T-helper 1 cell treated with Interleukin-12 subunit alpha and Interleukin-12 subunit beta and Interleukin-4 antibody, amounts not matched to agents 30 μg/mL and 1 μg/mL, for 36 hours (primary cell): Measurements from ENCODE around the gene MLF2.
A peak's percentile ranks its signal among the peaks of the same experiment; 100 is the strongest.
"Not testable (repeated sequence)": the region's sequence is repeated elsewhere in the genome, so short reads cannot be mapped to it uniquely, and the experiment has no call there.

Experiments
- H3K27ac Mint-ChIP-seq: one replicate; pipeline ENCODE4 v1.8.0; 2021; ENCODE audit warnings: mild to moderate bottlenecking, mixed read lengths
- H3K27me3 Mint-ChIP-seq: one replicate; pipeline ENCODE4 v1.8.0; 2021; ENCODE audit warnings: low read depth, mixed read lengths
- H3K36me3 Mint-ChIP-seq: one replicate; pipeline ENCODE4 v1.8.0; 2021; ENCODE audit warnings: low read depth, mixed read lengths
- H3K4me1 Mint-ChIP-seq: one replicate; pipeline ENCODE4 v1.8.0; 2021; ENCODE audit warnings: low read depth, mixed read lengths
- H3K4me3 Mint-ChIP-seq: one replicate; pipeline ENCODE4 v1.8.0; 2021; ENCODE audit warnings: mild to moderate bottlenecking, moderate library complexity, mixed read lengths
- H3K9me3 Mint-ChIP-seq: one replicate; pipeline ENCODE4 v1.8.0; 2021; ENCODE audit warnings: mixed read lengths

Gene MLF2

DNA sequence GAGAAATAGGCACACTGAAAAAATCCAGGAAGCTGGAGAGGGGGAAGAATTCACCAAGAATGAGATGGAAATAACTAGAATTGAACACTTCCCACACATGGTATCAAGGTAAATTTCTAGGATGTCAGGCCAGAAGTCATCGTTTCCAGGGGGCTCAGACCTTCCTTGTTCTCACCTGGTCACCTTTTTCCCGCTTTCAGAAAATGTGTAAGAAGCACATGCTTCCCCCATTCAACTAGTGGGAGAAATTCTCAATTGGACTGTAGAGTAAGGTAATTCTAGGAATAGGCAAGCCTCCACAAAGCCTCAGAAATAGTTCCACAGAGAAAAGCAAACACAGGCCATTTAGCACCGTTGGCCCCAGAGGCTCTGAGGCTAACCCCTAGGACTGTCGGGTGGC, 10.4 kb upstream of the MLF2 start:
- Mint-ChIP-seq H3K27ac (no peak overlapping the region), H3K4me1 (peaks cover 31% of the 10 kb centered on the region), H3K4me3 (no peak overlapping the region), H3K27me3 (peaks cover 23% of the 10 kb centered on the region), H3K9me3 (no peaks in the 10 kb centered on the region), H3K36me3 (peaks cover 8% of the 10 kb centered on the region)

DNA sequence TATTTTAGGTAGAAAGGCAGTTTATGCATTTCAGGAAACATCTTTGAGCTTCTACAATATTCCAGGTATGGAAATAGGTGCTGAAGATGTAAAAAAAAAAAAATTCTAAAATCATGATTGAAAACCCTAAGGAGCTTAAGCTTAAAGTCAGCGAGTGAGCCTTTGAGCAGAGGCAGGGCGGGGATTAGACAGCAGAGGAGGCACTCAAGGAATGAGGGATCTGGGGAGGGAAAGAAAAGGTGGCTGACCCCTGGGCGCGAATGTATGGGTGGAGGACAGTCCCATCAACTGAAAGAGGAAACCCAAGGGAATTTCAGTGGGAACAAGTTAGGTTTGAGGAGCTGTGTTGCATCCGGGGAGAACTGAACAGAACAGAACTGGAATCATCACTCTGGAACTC, 6.8 kb upstream of the MLF2 start:
- H3K4me1 Mint-ChIP-seq = peaks cover 23% of the 10 kb centered on the region
- no peak overlapping the region for H3K27ac Mint-ChIP-seq
- no peak overlapping the region for H3K4me3 Mint-ChIP-seq
- peaks cover 16% of the 10 kb centered on the region for H3K27me3 Mint-ChIP-seq
- H3K36me3 Mint-ChIP-seq = peaks cover 5% of the 10 kb centered on the region
- no peaks in the 10 kb centered on the region for H3K9me3 Mint-ChIP-seq

- Mint-ChIP-seq H3K27me3 (peaks cover 8% of the 10 kb centered on the region), H3K27ac (peak overlapping the region; percentile 64), H3K4me1 (peaks cover 24% of the 10 kb centered on the region), H3K36me3 (no peaks in the 10 kb centered on the region), H3K4me3 (no peak overlapping the region), H3K9me3 (no peaks in the 10 kb centered on the region)
Measured at GRCh38 chr12:6758506-6759095, 5.7 kb upstream of the MLF2 start.

GRCh38 chr12:6757028-6757690, 4.2 kb upstream of the MLF2 start:
- Mint-ChIP-seq H3K36me3 (peaks cover 2% of the 10 kb centered on the region), H3K27me3 (peaks cover 3% of the 10 kb centered on the region), H3K27ac (no peak overlapping the region), H3K9me3 (no peaks in the 10 kb centered on the region), H3K4me3 (no peak overlapping the region), H3K4me1 (peaks cover 26% of the 10 kb centered on the region)

DNA sequence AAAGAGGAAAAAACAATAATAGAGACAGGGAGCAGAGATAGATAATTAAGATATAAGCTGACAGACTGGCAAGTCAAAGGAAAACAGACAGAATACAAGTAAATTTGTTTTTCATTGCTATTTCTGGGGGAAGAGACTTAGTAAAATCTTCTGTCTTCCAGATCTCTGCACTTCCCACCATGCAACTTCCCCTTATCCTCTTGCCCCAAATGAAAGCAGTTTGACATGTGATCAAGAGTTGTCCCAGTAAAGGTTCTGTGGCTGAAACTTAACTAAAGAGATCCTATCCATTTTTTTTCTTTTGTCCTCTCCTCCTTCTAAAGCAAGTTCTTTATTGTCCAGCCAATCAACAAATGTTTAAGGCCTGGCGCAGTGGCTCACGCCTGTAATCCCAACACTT, 1.5 kb upstream of the MLF2 start:
- H3K9me3 Mint-ChIP-seq = no peaks in the 10 kb centered on the region
- no peak overlapping the region for H3K4me3 Mint-ChIP-seq
- peaks cover 36% of the 10 kb centered on the region for H3K4me1 Mint-ChIP-seq
- H3K27ac Mint-ChIP-seq = peak overlapping the region; percentile 33
- no peaks in the 10 kb centered on the region for H3K27me3 Mint-ChIP-seq
- peaks cover 13% of the 10 kb centered on the region for H3K36me3 Mint-ChIP-seq

DNA sequence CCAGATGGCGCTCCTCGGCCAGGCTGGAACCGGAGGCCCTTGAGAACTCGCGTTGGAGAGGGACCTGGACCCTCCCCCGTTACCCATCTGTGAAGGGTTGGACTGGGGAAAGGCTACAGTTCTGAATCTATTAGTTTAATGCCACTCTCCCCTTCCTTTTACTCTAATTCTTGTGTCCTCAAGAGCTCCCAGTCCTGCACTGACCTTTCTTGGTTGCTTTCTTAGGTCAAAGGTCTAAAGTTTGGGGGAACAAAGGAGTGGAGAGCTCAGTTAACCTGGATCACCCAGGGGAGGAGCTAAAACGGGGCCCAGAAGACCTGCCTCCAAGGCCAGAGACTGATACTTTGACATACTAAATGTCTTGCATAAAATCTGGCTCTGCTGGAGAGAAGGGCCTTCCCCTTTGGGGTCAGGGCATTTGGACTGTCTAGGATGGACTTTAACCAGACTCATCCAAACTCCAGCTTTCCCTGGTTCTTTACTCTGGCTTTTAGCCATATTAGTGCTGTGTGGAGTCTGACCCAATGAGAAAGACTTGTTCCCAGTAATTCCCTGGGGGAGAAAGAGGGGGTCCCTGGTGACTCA, 923 bp upstream of the MLF2 start:
- H3K4me3 Mint-ChIP-seq = peak overlapping the region; percentile 93
- peaks cover 17% of the 10 kb centered on the region for H3K36me3 Mint-ChIP-seq
- no peaks in the 10 kb centered on the region for H3K27me3 Mint-ChIP-seq
- no peaks in the 10 kb centered on the region for H3K9me3 Mint-ChIP-seq
- peak overlapping the region; percentile 96 for H3K27ac Mint-ChIP-seq
- H3K4me1 Mint-ChIP-seq = peaks cover 36% of the 10 kb centered on the region

DNA sequence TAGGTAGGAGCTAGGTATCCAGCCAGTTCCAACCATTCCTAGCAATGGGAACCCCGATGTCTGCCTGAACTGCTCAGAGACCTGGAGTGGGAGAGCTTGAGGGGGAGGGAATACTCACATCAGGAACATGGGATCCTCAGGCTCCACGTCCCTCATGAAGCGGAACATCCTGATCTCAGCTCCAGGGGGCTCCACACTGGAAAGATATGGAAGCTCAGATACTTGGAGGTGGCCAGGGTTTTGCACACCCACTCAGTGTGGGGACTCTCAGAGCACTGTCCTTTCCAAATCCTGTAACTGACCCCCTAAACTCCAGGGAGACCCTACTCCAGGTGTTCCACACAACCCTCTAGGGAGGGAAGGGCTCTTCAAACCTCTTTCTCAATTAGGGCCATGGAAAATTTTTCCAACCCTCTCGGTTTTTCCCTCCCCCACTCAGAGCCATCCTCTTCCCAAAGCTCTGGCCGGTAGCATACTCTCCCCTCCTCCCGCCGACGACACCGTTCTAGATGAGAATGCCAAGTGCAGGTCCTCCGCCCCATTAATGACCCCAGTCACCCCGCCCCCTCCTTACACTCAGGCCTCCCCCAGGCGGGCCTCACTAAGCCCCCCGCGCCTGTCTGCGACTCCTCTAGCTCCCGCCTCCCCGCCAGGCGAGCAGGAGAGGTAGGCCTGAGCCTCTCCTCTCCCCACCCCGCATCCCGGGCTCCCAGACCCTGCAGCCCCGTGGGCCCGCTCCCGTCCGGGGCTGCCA, 597 bp downstream of the MLF2 start:
- H3K9me3 Mint-ChIP-seq = no peaks in the 10 kb centered on the region
- H3K27me3 Mint-ChIP-seq = no peaks in the 10 kb centered on the region
- H3K36me3 Mint-ChIP-seq = peaks cover 29% of the 10 kb centered on the region
- H3K4me3 Mint-ChIP-seq = peak overlapping the region; percentile 93
- peak overlapping the region; percentile 96 for H3K27ac Mint-ChIP-seq
- peaks cover 29% of the 10 kb centered on the region for H3K4me1 Mint-ChIP-seq

DNA sequence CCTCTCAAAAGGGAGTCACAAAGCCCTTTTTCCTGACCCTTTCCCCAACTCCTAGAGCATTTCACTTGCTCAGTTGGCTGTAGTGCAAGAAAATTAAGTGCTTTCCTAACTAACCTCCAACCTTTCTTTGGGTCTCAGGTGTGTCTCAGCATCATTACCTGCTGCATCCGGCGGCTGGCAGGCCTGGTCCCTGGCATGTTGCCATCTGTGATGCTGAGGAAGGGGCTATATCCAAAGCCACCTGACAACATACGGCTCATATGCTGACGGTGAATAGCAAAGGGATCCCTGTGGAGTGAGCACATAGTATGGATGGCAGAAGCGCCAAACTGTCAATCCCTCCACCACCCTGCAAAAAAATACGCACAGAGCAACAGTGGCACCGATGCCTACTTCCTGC, 1.2 kb downstream of the MLF2 start:
- H3K36me3 Mint-ChIP-seq = peaks cover 31% of the 10 kb centered on the region
- H3K27ac Mint-ChIP-seq = peak overlapping the region; percentile 69
- peaks cover 25% of the 10 kb centered on the region for H3K4me1 Mint-ChIP-seq
- no peaks in the 10 kb centered on the region for H3K27me3 Mint-ChIP-seq
- no peaks in the 10 kb centered on the region for H3K9me3 Mint-ChIP-seq
- peak overlapping the region; percentile 93 for H3K4me3 Mint-ChIP-seq

DNA sequence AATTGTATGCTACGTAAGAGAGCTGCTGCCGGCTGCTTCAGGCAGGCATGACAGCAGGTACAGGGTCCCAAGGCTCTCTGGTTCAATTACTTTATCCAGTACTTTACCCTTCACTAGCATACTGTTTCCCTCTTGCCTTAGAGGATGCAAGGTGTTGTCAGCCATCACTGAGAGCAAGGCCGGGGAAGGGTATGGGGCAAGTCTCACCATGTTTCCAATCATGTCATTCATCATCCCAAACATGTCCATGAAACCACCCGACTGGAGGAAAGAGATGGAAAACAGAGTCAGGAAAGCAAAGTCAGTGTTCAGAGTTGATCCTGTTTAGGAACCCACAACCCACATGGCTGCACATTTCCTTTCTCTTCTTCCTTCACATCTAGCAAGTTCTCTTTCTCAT, 2.4 kb downstream of the MLF2 start:
- no peaks in the 10 kb centered on the region for H3K27me3 Mint-ChIP-seq
- no peak overlapping the region for H3K27ac Mint-ChIP-seq
- peaks cover 35% of the 10 kb centered on the region for H3K36me3 Mint-ChIP-seq
- H3K4me3 Mint-ChIP-seq = no peak overlapping the region
- H3K4me1 Mint-ChIP-seq = peaks cover 34% of the 10 kb centered on the region
- H3K9me3 Mint-ChIP-seq = no peaks in the 10 kb centered on the region

DNA sequence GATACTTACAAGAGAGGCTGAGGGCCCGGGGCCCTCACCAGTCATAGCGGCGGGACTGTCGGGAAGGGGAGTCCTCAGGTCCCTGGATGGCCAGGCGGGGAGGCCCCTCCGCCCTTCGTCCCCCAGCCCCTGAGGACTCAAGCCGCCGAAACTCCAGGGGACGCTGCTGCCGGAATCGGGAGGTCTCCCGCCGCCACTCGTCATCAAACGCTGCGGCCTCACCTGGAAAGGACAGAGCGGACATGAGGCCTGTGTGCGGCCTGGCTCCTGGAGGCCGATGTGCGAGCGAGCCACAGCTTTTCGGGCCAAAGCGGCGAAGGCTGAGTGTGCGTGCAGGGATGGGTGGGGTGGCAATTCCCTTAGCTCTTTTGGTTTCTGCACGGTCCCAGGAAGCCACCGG, 4.2 kb downstream of the MLF2 start:
- peaks cover 34% of the 10 kb centered on the region for H3K4me1 Mint-ChIP-seq
- peaks cover 42% of the 10 kb centered on the region for H3K36me3 Mint-ChIP-seq
- no peaks in the 10 kb centered on the region for H3K27me3 Mint-ChIP-seq
- no peak overlapping the region for H3K4me3 Mint-ChIP-seq
- H3K9me3 Mint-ChIP-seq = no peaks in the 10 kb centered on the region
- no peak overlapping the region for H3K27ac Mint-ChIP-seq

- no peaks in the 10 kb centered on the region for H3K27me3 Mint-ChIP-seq
- peaks cover 3% of the 10 kb centered on the region for H3K9me3 Mint-ChIP-seq
- H3K4me1 Mint-ChIP-seq = peaks cover 34% of the 10 kb centered on the region
- H3K36me3 Mint-ChIP-seq = peaks cover 40% of the 10 kb centered on the region
- H3K4me3 Mint-ChIP-seq = no peak overlapping the region
- peak overlapping the region; percentile 79 for H3K27ac Mint-ChIP-seq
Measured at GRCh38 chr12:6747216-6747615, 5.7 kb downstream of the MLF2 start.

DNA sequence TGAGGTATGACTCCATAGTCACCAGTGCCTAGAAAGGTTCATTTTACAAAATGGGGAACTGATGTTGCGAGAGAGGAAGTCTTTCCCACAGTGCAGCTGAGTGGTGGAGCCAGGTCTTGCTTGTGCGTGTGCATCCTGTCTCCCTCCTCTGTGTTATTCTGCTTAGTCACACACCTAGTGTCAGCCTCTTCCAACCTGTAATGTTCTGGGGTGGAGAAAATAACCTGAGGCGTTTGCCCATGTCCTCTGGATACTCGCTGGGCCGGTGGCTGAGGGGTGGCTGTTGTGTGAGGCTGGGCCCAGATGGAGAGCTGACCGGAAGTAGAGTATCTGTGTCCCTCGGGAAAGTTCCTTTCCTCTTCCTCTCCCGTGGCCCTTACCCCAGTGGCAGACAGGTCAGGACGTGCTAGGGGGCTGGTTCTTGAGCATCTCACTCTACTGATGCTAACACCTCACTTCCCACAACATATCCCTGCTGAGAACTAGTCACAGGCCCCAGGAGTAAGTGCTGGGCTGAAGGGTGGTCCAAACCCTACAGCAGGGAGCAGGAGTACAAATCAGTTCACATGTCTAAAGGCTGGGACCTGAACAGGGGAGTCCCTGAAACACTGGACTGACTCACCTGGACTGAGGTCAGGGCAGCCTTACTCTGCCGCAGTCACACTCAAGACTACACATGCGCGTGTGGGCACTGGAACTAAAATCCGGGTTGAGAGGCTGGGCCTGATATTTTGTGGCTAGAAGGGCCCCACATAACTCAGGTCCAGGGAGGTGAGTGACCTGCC, 7.0 kb downstream of the MLF2 start:
- Mint-ChIP-seq H3K9me3 (peaks cover 3% of the 10 kb centered on the region), H3K4me1 (peaks cover 25% of the 10 kb centered on the region), H3K4me3 (peak overlapping the region; percentile 47), H3K36me3 (peaks cover 35% of the 10 kb centered on the region), H3K27me3 (no peaks in the 10 kb centered on the region), H3K27ac (peak overlapping the region; percentile 95)

GRCh38 chr12:6743300-6743699, 9.6 kb downstream of the MLF2 start:
- not testable (repeated sequence) for H3K9me3 Mint-ChIP-seq, H3K27me3 Mint-ChIP-seq, H3K27ac Mint-ChIP-seq, H3K4me3 Mint-ChIP-seq
- H3K36me3 Mint-ChIP-seq = peaks cover 23% of the 10 kb centered on the region
- peaks cover 21% of the 10 kb centered on the region for H3K4me1 Mint-ChIP-seq

DNA sequence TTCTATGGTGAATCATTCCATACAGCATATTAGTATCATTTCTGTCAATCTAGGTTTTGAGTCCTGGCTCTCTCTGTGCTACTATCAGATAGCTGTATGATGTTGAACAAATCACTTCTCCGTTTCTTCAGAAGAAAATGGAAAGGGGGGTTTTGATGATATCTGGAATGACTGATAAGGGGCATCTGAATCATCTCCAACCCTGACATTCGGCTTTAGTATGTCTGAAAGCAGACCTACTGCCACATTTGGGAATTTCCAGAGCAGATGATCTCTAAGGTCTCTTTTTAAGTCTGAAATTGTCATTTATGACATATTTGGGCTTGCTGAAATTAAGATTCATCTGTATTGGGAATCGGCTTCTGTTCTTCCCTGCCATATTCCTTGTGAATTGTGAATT, 10.1 kb downstream of the MLF2 start:
- H3K4me1 Mint-ChIP-seq = peaks cover 21% of the 10 kb centered on the region
- peaks cover 18% of the 10 kb centered on the region for H3K36me3 Mint-ChIP-seq
- H3K27me3 Mint-ChIP-seq = no peaks in the 10 kb centered on the region
- no peak overlapping the region for H3K27ac Mint-ChIP-seq
- no peak overlapping the region for H3K4me3 Mint-ChIP-seq
- peaks cover 3% of the 10 kb centered on the region for H3K9me3 Mint-ChIP-seq
